HEK293 (cell line): ENCODE measurements around the gene RETN.

ENCODE experiments used
- CTCF ChIA-PET: fragments of 350-600 bp; formaldehyde crosslinking; extraction: SDS; loops from one replicate; lab custom pipeline; 2021; ENCODE audit warnings: antibody characterized with exemption; lab: Yijun Ruan, JAX
- POLR2A ChIA-PET: fragments of 300-600 bp; formaldehyde crosslinking; extraction: SDS; loops from one replicate; lab custom pipeline; 2020; ENCODE audit warnings: antibody characterized with exemption, inconsistent platforms; lab: Yijun Ruan, JAX
- H3K27ac ChIP-seq: fragments of 200-500 bp; sonication (Bioruptor generic); 2 replicates; pipeline ENCODE4 v1.5.1; 2014; ENCODE audit warnings: low read depth, low read length, control low read depth, inconsistent platforms; ENCODE audit errors: extremely low read depth
- H3K36me3 ChIP-seq, 2 experiments: fragments of 200-500 bp in 1 of 2; sonication (Bioruptor generic) in 1 of 2; 1 replicate in 1 of 2; 2 replicates in 1 of 2; pipeline ENCODE4 v1.5.1; 2014 to 2017; ENCODE audit warnings: inconsistent platforms in 2 of 2, low read length in 2 of 2; ENCODE audit not compliant: control insufficient read depth in 2 of 2, insufficient read depth in 1 of 2
- H3K4me1 ChIP-seq: fragments of 200-500 bp; sonication (Bioruptor generic); 2 replicates; pipeline ENCODE4 v1.5.1; 2014; ENCODE audit warnings: mild to moderate bottlenecking, low read length, inconsistent platforms; ENCODE audit not compliant: control insufficient read depth, insufficient read depth
- H3K4me3 ChIP-seq: 2 replicates; pipeline ENCODE4 v1.5.1; 2011; ENCODE audit warnings: low read depth, mild to moderate bottlenecking, control low read depth, low read length, moderate library complexity
- H3K9me3 ChIP-seq: fragments of 200-500 bp; sonication (Bioruptor generic); 2 replicates; pipeline ENCODE4 v1.5.1; 2014; ENCODE audit warnings: low read depth, low read length, inconsistent platforms; ENCODE audit not compliant: control insufficient read depth, insufficient read depth
- FEZF1 ChIP-seq: fragments of 450-650 bp; formaldehyde crosslinking; IDR thresholded peaks from 2 replicates; pipeline ENCODE4 v1.5.1; 2016; ENCODE audit warnings: missing biosample characterization, missing genetic modification characterization
- KLF16 ChIP-seq: fragments of 450-650 bp; formaldehyde crosslinking; IDR thresholded peaks from 2 replicates; pipeline ENCODE4 v1.5.1; 2017; ENCODE audit warnings: missing biosample characterization, missing genetic modification characterization
- KLF9 ChIP-seq: fragments of 450-650 bp; formaldehyde crosslinking; IDR thresholded peaks from 2 replicates; pipeline ENCODE4 v1.5.1; 2016; ENCODE audit warnings: missing biosample characterization, missing genetic modification characterization, low read depth
- SP3 ChIP-seq: fragments of 450-650 bp; formaldehyde crosslinking; IDR thresholded peaks from 2 replicates; pipeline ENCODE4 v1.5.1; 2016; ENCODE audit warnings: missing biosample characterization, missing genetic modification characterization
- TCF7L2 ChIP-seq: IDR thresholded peaks from 2 replicates; pipeline ENCODE4 v1.6.1; 2011; ENCODE audit warnings: low read depth, mild to moderate bottlenecking, inconsistent platforms, low read length, moderate library complexity, borderline replicate concordance
- ZBTB20 ChIP-seq: fragments of 450-650 bp; formaldehyde crosslinking; IDR thresholded peaks from 2 replicates; pipeline ENCODE4 v1.5.1; 2016; ENCODE audit warnings: missing biosample characterization, missing genetic modification characterization
- ZBTB48 ChIP-seq: fragments of 450-650 bp; formaldehyde crosslinking; IDR thresholded peaks from 2 replicates; pipeline ENCODE4 v1.5.1; 2016; ENCODE audit warnings: missing biosample characterization, missing genetic modification characterization
- ZBTB7A ChIP-seq: fragments of 450-650 bp; formaldehyde crosslinking; IDR thresholded peaks from 2 replicates; pipeline ENCODE4 v1.5.1; 2016; ENCODE audit warnings: low read depth, missing biosample characterization, missing genetic modification characterization
- ZNF146 ChIP-seq: fragments of 450-650 bp; formaldehyde crosslinking; IDR thresholded peaks from 2 replicates; pipeline ENCODE4 v1.5.1; 2016; ENCODE audit warnings: missing biosample characterization, missing genetic modification characterization
- ZNF16 ChIP-seq: fragments of 450-650 bp; formaldehyde crosslinking; IDR thresholded peaks from 2 replicates; pipeline ENCODE4 v1.5.1; 2016; ENCODE audit warnings: low read depth, missing biosample characterization, missing genetic modification characterization
- ZNF202 ChIP-seq: fragments of 450-650 bp; formaldehyde crosslinking; IDR thresholded peaks from 2 replicates; pipeline ENCODE4 v1.5.1; 2016; ENCODE audit warnings: missing biosample characterization, missing genetic modification characterization, borderline replicate concordance
- ZNF223 ChIP-seq: fragments of 450-650 bp; formaldehyde crosslinking; IDR thresholded peaks from 2 replicates; pipeline ENCODE4 v1.5.1; 2016; ENCODE audit warnings: missing biosample characterization, missing genetic modification characterization
- ZNF239 ChIP-seq: fragments of 450-650 bp; formaldehyde crosslinking; IDR thresholded peaks from 2 replicates; pipeline ENCODE4 v1.5.1; 2016; ENCODE audit warnings: missing biosample characterization, missing genetic modification characterization
- ZNF394 ChIP-seq: fragments of 450-650 bp; formaldehyde crosslinking; IDR thresholded peaks from 2 replicates; pipeline ENCODE4 v1.5.1; 2016; ENCODE audit warnings: missing biosample characterization, missing genetic modification characterization, mild to moderate bottlenecking, moderate library complexity, borderline replicate concordance
- ZNF404 ChIP-seq: fragments of 450-650 bp; formaldehyde crosslinking; IDR thresholded peaks from 2 replicates; pipeline ENCODE4 v1.5.1; 2017; ENCODE audit warnings: missing biosample characterization, missing genetic modification characterization
- ZNF521 ChIP-seq: fragments of 450-650 bp; formaldehyde crosslinking; IDR thresholded peaks from 2 replicates; pipeline ENCODE4 v1.5.1; 2017; ENCODE audit warnings: missing biosample characterization, mild to moderate bottlenecking, missing genetic modification characterization
- ZNF571 ChIP-seq: fragments of 450-650 bp; formaldehyde crosslinking; IDR thresholded peaks from 2 replicates; pipeline ENCODE4 v1.5.0; 2017; ENCODE audit warnings: missing biosample characterization, missing genetic modification characterization
- ZNF596 ChIP-seq: fragments of 450-650 bp; IDR thresholded peaks from 2 replicates; pipeline ENCODE4 v1.5.0; 2018; ENCODE audit warnings: missing biosample characterization, mild to moderate bottlenecking, missing genetic modification characterization, moderate library complexity
- ZNF629 ChIP-seq: fragments of 450-650 bp; formaldehyde crosslinking; IDR thresholded peaks from 2 replicates; pipeline ENCODE4 v1.5.1; 2017; ENCODE audit warnings: missing biosample characterization, missing genetic modification characterization
- ZNF747 ChIP-seq: fragments of 450-650 bp; formaldehyde crosslinking; IDR thresholded peaks from 2 replicates; pipeline ENCODE4 v1.5.1; 2016; ENCODE audit warnings: missing biosample characterization, missing genetic modification characterization
- ZNF791 ChIP-seq: fragments of 450-650 bp; formaldehyde crosslinking; IDR thresholded peaks from 2 replicates; pipeline ENCODE4 v1.5.1; 2016; ENCODE audit warnings: missing biosample characterization, missing genetic modification characterization
- TF ChIP-seq, protein P1 (sequence below): fragments of 450-650 bp; formaldehyde crosslinking; IDR thresholded peaks from 2 replicates; pipeline ENCODE4 v1.5.1; 2016; ENCODE audit warnings: missing biosample characterization, missing genetic modification characterization
- TF ChIP-seq, protein P2 (sequence below): fragments of 450-650 bp; formaldehyde crosslinking; IDR thresholded peaks from 2 replicates; pipeline ENCODE4 v1.5.1; 2016; ENCODE audit warnings: missing biosample characterization, missing genetic modification characterization
- TF ChIP-seq, protein P3 (sequence below): fragments of 450-650 bp; formaldehyde crosslinking; IDR thresholded peaks from 2 replicates; pipeline ENCODE4 v1.5.1; 2017; ENCODE audit warnings: missing biosample characterization, missing genetic modification characterization

Gene RETN

DNA sequence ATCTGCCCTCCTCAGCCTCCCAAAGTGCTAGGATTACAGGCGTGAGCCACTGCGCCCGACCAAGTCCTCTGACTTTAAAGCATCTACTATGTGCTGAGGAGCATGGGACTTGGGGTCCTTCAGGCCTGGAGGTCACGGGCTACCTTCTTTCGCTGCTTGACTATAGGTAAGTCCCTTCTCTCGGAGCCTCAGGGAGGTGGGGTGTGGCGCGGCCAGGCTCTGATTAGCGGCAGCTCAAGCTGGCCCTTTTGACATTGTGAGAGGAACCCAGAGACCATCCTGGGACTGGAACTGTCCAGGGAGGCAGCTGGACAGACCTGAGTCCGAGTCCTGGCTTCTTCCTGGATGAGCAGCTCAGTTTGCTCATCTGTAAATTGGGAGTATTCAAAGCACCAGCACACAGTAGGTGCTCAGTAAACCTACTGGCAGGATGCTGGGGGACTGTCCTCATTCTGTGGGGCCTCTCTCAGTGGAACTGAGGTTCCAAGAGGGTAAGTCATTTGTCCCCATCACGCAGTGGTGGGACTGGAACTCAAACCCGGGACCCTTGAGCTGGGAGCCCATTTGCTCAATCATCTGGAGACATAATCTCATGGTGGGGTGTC, 32.3 kb downstream of the RETN start:
- Histone ChIP-seq H3K9me3 (no peaks in the 10 kb centered on the region), H3K4me3 (no peak overlapping the region), H3K36me3 (no peaks in the 10 kb centered on the region), H3K4me1 (no peaks in the 10 kb centered on the region), H3K27ac (no peak overlapping the region)
- TF ChIP-seq ZNF404 (tag by site-specific recombination) (no peak), ZNF521 (no peak), TCF7L2 (no peak), KLF16 (tag by site-specific recombination) (no peak), FEZF1 (tag by site-specific recombination) (no peak), SP3 (tag by site-specific recombination) (no peak), ZNF571 (no peak), ZNF223 (no peak), ZNF202 (tag by site-specific recombination) (no peak), ZBTB20 (tag by site-specific recombination) (no peak), KLF9 (tag by site-specific recombination) (no peak), ZNF239 (tag by site-specific recombination) (no peak), ZNF146 (tag by site-specific recombination) (no peak), ZNF747 (tag by site-specific recombination) (no peak), ZNF596 (tag by site-specific recombination) (no peak), ZNF394 (tag by site-specific recombination) (no peak), ZBTB7A (no peak)
- TF ChIP-seq, protein P1, sequence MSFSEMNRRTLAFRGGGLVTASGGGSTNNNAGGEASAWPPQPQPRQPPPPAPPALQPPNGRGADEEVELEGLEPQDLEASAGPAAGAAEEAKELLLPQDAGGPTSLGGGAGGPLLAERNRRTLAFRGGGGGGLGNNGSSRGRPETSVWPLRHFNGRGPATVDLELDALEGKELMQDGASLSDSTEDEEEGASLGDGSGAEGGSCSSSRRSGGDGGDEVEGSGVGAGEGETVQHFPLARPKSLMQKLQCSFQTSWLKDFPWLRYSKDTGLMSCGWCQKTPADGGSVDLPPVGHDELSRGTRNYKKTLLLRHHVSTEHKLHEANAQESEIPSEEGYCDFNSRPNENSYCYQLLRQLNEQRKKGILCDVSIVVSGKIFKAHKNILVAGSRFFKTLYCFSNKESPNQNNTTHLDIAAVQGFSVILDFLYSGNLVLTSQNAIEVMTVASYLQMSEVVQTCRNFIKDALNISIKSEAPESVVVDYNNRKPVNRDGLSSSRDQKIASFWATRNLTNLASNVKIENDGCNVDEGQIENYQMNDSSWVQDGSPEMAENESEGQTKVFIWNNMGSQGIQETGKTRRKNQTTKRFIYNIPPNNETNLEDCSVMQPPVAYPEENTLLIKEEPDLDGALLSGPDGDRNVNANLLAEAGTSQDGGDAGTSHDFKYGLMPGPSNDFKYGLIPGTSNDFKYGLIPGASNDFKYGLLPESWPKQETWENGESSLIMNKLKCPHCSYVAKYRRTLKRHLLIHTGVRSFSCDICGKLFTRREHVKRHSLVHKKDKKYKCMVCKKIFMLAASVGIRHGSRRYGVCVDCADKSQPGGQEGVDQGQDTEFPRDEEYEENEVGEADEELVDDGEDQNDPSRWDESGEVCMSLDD (tag by site-specific recombination): no peak
- TF ChIP-seq, protein P2, sequence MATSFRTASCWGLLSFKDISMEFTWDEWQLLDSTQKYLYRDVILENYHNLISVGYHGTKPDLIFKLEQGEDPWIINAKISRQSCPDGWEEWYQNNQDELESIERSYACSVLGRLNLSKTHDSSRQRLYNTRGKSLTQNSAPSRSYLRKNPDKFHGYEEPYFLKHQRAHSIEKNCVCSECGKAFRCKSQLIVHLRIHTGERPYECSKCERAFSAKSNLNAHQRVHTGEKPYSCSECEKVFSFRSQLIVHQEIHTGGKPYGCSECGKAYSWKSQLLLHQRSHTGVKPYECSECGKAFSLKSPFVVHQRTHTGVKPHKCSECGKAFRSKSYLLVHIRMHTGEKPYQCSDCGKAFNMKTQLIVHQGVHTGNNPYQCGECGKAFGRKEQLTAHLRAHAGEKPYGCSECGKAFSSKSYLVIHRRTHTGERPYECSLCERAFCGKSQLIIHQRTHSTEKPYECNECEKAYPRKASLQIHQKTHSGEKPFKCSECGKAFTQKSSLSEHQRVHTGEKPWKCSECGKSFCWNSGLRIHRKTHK (tag by site-specific recombination): no peak
- CTCF ChIA-PET: no interaction called here
- POLR2A ChIA-PET: no interaction called here

DNA sequence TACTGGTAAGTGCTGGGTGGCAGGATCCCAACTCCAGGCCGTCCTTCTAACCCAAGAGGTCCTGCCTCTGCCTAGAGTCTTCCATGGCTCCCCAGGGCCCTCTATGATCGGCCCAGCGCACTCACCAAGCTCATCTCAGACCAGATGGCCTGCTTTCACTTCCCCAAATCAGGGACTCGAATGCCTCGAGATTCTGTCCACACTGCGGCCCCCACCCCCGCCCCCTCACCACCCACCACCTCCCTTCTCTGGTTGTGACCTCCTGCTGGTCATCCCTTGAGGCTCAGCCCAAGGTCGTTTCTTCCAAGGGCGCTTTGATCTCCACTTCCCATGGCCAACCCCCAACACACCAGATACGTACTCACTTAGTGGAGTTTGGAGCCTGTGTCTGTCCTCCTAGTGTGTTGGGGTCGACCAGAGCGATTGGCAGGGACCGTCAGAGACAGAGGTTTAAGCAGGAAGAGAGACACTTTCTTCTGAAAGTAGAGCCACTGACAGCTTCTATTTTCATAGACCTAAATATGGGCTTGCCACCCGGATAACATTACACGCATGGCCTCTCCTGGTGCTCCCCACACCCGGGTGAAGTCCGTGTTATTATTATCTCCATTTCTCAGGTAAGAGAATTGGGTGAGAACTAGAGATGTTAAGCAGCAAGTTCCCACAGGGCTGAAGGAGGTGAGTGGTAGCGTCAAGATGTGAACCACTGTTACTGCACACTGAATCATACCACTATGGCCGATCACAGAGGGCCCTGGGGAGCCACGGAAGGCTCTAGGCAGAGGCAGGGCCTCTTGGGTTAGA, 33.0 kb downstream of the RETN start, which contains the start of gene FCER2:
Gene FCER2 (minus strand): TSS at position 478 of the 804 bp plus-strand sequence. CDS start 2,371 bp downstream, outside the sequence.
- H3K9me3 ChIP-seq: no peaks in the 10 kb centered on the region
- H3K4me3 ChIP-seq: no peak within 1 kb of the TSS
- ChIA-PET CTCF (no interaction called here), POLR2A (no interaction called here)
- H3K4me1 ChIP-seq: no peaks in the 10 kb centered on the region
- no peaks in the 10 kb centered on the region for H3K36me3 ChIP-seq
- no peak within 1 kb of the TSS for H3K27ac ChIP-seq
- TF ChIP-seq ZNF629 (tag by site-specific recombination) (no peak), ZBTB48 (no peak), ZNF791 (tag by site-specific recombination) (no peak), ZNF16 (tag by site-specific recombination) (peak; percentile 65)
- TF ChIP-seq, protein P3, sequence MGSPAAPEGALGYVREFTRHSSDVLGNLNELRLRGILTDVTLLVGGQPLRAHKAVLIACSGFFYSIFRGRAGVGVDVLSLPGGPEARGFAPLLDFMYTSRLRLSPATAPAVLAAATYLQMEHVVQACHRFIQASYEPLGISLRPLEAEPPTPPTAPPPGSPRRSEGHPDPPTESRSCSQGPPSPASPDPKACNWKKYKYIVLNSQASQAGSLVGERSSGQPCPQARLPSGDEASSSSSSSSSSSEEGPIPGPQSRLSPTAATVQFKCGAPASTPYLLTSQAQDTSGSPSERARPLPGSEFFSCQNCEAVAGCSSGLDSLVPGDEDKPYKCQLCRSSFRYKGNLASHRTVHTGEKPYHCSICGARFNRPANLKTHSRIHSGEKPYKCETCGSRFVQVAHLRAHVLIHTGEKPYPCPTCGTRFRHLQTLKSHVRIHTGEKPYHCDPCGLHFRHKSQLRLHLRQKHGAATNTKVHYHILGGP (tag by site-specific recombination): no peak
- TF ChIP-seq, protein P2 (tag by site-specific recombination): no peak
